ENCODE results near the gene STK24.

The STK24 gene

GRCh38 chr13:98541701-98542203 is 35.2 kb downstream of the STK24 start:
- 93 to 97% methylated on average over 4 to 6 of the region's 10 CpGs for WGBS, 2 experiments (ENCODE audit: insufficient coverage in 2 of 2)
- peaks cover 22% of the 10 kb centered on the region for H3K4me1 ChIP-seq (ENCODE audit: control insufficient read depth, insufficient read depth, low read length, poor library complexity, severe bottlenecking)
- peak overlapping the region; percentile 41 for H3K27ac ChIP-seq (ENCODE audit: low read depth, low read length, severe bottlenecking)
- peaks cover 8% of the 10 kb centered on the region for H3K36me3 ChIP-seq (ENCODE audit: control insufficient read depth, insufficient read depth, low read length)
- no peaks in the 10 kb centered on the region for H3K9me3 ChIP-seq (ENCODE audit: control insufficient read depth, low read length)
- no peak overlapping the region for H3K4me3 ChIP-seq (ENCODE audit: extremely low read depth, insufficient read depth, low read length, poor library complexity, severe bottlenecking)

- Histone ChIP-seq H3K4me1 (ENCODE audit: control insufficient read depth, insufficient read depth, low read length, poor library complexity, severe bottlenecking) (peaks cover 22% of the 10 kb centered on the region), H3K9me3 (ENCODE audit: control insufficient read depth, low read length) (no peaks in the 10 kb centered on the region), H3K36me3 (ENCODE audit: control insufficient read depth, insufficient read depth, low read length) (peaks cover 8% of the 10 kb centered on the region), H3K27ac (ENCODE audit: low read depth, low read length, severe bottlenecking) (peak overlapping the region; percentile 12), H3K4me3 (ENCODE audit: extremely low read depth, insufficient read depth, low read length, poor library complexity, severe bottlenecking) (no peak overlapping the region)
- WGBS, 2 experiments (ENCODE audit: insufficient coverage in 2 of 2) = 88 to 98% methylated on average over 2 to 5 of the region's 5 CpGs
Observed at GRCh38 chr13:98541191-98541590, 35.7 kb downstream of the STK24 start.

- 60% methylated on average over 1 of the region's 1 CpG; no CpG with 5 or more reads in 1 of the 2 experiments for WGBS, 2 experiments (ENCODE audit: insufficient coverage in 2 of 2)
- Histone ChIP-seq H3K9me3 (ENCODE audit: control insufficient read depth, low read length) (no peaks in the 10 kb centered on the region), H3K4me3 (ENCODE audit: extremely low read depth, insufficient read depth, low read length, poor library complexity, severe bottlenecking) (no peak overlapping the region), H3K36me3 (ENCODE audit: control insufficient read depth, insufficient read depth, low read length) (peaks cover 8% of the 10 kb centered on the region), H3K27ac (ENCODE audit: low read depth, low read length, severe bottlenecking) (no peak overlapping the region), H3K4me1 (ENCODE audit: control insufficient read depth, insufficient read depth, low read length, poor library complexity, severe bottlenecking) (peaks cover 22% of the 10 kb centered on the region)
Observed at GRCh38 chr13:98540476-98540875, 36.4 kb downstream of the STK24 start.

GRCh38 chr13:98539666-98540065 is 37.2 kb downstream of the STK24 start:
- Histone ChIP-seq H3K36me3 (ENCODE audit: control insufficient read depth, insufficient read depth, low read length) (peaks cover 8% of the 10 kb centered on the region), H3K27ac (ENCODE audit: low read depth, low read length, severe bottlenecking) (no peak overlapping the region), H3K4me3 (ENCODE audit: extremely low read depth, insufficient read depth, low read length, poor library complexity, severe bottlenecking) (no peak overlapping the region), H3K4me1 (ENCODE audit: control insufficient read depth, insufficient read depth, low read length, poor library complexity, severe bottlenecking) (peaks cover 22% of the 10 kb centered on the region), H3K9me3 (ENCODE audit: control insufficient read depth, low read length) (no peaks in the 10 kb centered on the region)
- WGBS, 2 experiments (ENCODE audit: insufficient coverage in 2 of 2) = 88 to 100% methylated on average over 2 to 5 of the region's 7 CpGs

- Histone ChIP-seq H3K4me1 (ENCODE audit: control insufficient read depth, insufficient read depth, low read length, poor library complexity, severe bottlenecking) (peaks cover 16% of the 10 kb centered on the region), H3K27ac (ENCODE audit: low read depth, low read length, severe bottlenecking) (no peak overlapping the region), H3K4me3 (ENCODE audit: extremely low read depth, insufficient read depth, low read length, poor library complexity, severe bottlenecking) (no peak overlapping the region), H3K9me3 (ENCODE audit: control insufficient read depth, low read length) (no peaks in the 10 kb centered on the region), H3K36me3 (ENCODE audit: control insufficient read depth, insufficient read depth, low read length) (peaks cover 8% of the 10 kb centered on the region)
- 100% methylated on average over 4 to 5 of the region's 8 CpGs for WGBS, 2 experiments (ENCODE audit: insufficient coverage in 2 of 2)
Observed at GRCh38 chr13:98538876-98539275, 38.0 kb downstream of the STK24 start.

- peaks cover 8% of the 10 kb centered on the region for H3K4me1 ChIP-seq (ENCODE audit: control insufficient read depth, insufficient read depth, low read length, poor library complexity, severe bottlenecking)
- 88% methylated on average over 4 to 6 of the region's 6 CpGs for WGBS, 2 experiments (ENCODE audit: insufficient coverage in 2 of 2)
Observed at GRCh38 chr13:98537740-98538139, 39.2 kb downstream of the STK24 start.

GRCh38 chr13:98537306-98537705 is 39.6 kb downstream of the STK24 start:
- 95 to 96% methylated on average over 13 to 14 of the region's 14 CpGs for WGBS, 2 experiments (ENCODE audit: insufficient coverage in 2 of 2)
- peaks cover 8% of the 10 kb centered on the region for H3K36me3 ChIP-seq (ENCODE audit: control insufficient read depth, insufficient read depth, low read length)
- no peaks in the 10 kb centered on the region for H3K9me3 ChIP-seq (ENCODE audit: control insufficient read depth, low read length)
- H3K27ac ChIP-seq (ENCODE audit: low read depth, low read length, severe bottlenecking) = no peak overlapping the region
- H3K4me1 ChIP-seq (ENCODE audit: control insufficient read depth, insufficient read depth, low read length, poor library complexity, severe bottlenecking) = peaks cover 8% of the 10 kb centered on the region
- no peak overlapping the region for H3K4me3 ChIP-seq (ENCODE audit: extremely low read depth, insufficient read depth, low read length, poor library complexity, severe bottlenecking)

More at GRCh38 chr13:98537740-98538139, 39.2 kb downstream of the STK24 start:
- Histone ChIP-seq H3K9me3 (ENCODE audit: control insufficient read depth, low read length) (no peaks in the 10 kb centered on the region), H3K27ac (ENCODE audit: low read depth, low read length, severe bottlenecking) (no peak overlapping the region), H3K36me3 (ENCODE audit: control insufficient read depth, insufficient read depth, low read length) (peaks cover 8% of the 10 kb centered on the region), H3K4me3 (ENCODE audit: extremely low read depth, insufficient read depth, low read length, poor library complexity, severe bottlenecking) (no peak overlapping the region)

GRCh38 chr13:98536729-98537128 is 40.2 kb downstream of the STK24 start:
- 90 to 100% methylated on average over 1 to 7 of the region's 14 CpGs for WGBS, 2 experiments (ENCODE audit: insufficient coverage in 2 of 2)

GRCh38 chr13:98535501-98536354 is 41.2 kb downstream of the STK24 start:
- 90 to 92% methylated on average over 11 to 13 of the region's 13 CpGs for WGBS, 2 experiments (ENCODE audit: insufficient coverage in 2 of 2)
- Histone ChIP-seq H3K4me1 (ENCODE audit: control insufficient read depth, insufficient read depth, low read length, poor library complexity, severe bottlenecking) (no peaks in the 10 kb centered on the region), H3K27ac (ENCODE audit: low read depth, low read length, severe bottlenecking) (no peak overlapping the region), H3K36me3 (ENCODE audit: control insufficient read depth, insufficient read depth, low read length) (peaks cover 5% of the 10 kb centered on the region), H3K9me3 (ENCODE audit: control insufficient read depth, low read length) (no peaks in the 10 kb centered on the region), H3K4me3 (ENCODE audit: extremely low read depth, insufficient read depth, low read length, poor library complexity, severe bottlenecking) (no peak overlapping the region)

More at GRCh38 chr13:98536729-98537128, 40.2 kb downstream of the STK24 start:
- no peaks in the 10 kb centered on the region for H3K9me3 ChIP-seq (ENCODE audit: control insufficient read depth, low read length)
- no peak overlapping the region for H3K4me3 ChIP-seq (ENCODE audit: extremely low read depth, insufficient read depth, low read length, poor library complexity, severe bottlenecking)
- peaks cover 8% of the 10 kb centered on the region for H3K36me3 ChIP-seq (ENCODE audit: control insufficient read depth, insufficient read depth, low read length)
- H3K4me1 ChIP-seq (ENCODE audit: control insufficient read depth, insufficient read depth, low read length, poor library complexity, severe bottlenecking) = peaks cover 6% of the 10 kb centered on the region
- no peak overlapping the region for H3K27ac ChIP-seq (ENCODE audit: low read depth, low read length, severe bottlenecking)

GRCh38 chr13:98534821-98535220 is 42.1 kb downstream of the STK24 start:
- Histone ChIP-seq H3K4me3 (ENCODE audit: extremely low read depth, insufficient read depth, low read length, poor library complexity, severe bottlenecking) (no peak overlapping the region), H3K9me3 (ENCODE audit: control insufficient read depth, low read length) (no peaks in the 10 kb centered on the region), H3K27ac (ENCODE audit: low read depth, low read length, severe bottlenecking) (no peak overlapping the region), H3K36me3 (ENCODE audit: control insufficient read depth, insufficient read depth, low read length) (peaks cover 8% of the 10 kb centered on the region), H3K4me1 (ENCODE audit: control insufficient read depth, insufficient read depth, low read length, poor library complexity, severe bottlenecking) (no peaks in the 10 kb centered on the region)
- WGBS, 2 experiments (ENCODE audit: insufficient coverage in 2 of 2) = 89 to 90% methylated on average over 7 of the region's 7 CpGs

- Histone ChIP-seq H3K4me3 (ENCODE audit: extremely low read depth, insufficient read depth, low read length, poor library complexity, severe bottlenecking) (no peak overlapping the region), H3K4me1 (ENCODE audit: control insufficient read depth, insufficient read depth, low read length, poor library complexity, severe bottlenecking) (no peaks in the 10 kb centered on the region), H3K36me3 (ENCODE audit: control insufficient read depth, insufficient read depth, low read length) (peaks cover 8% of the 10 kb centered on the region), H3K9me3 (ENCODE audit: control insufficient read depth, low read length) (no peaks in the 10 kb centered on the region), H3K27ac (ENCODE audit: low read depth, low read length, severe bottlenecking) (no peak overlapping the region)
- 93 to 100% methylated on average over 5 of the region's 9 CpGs for WGBS, 2 experiments (ENCODE audit: insufficient coverage in 2 of 2)
Observed at GRCh38 chr13:98533912-98534311, 43.0 kb downstream of the STK24 start.
